ENCODE data around the gene FOXP1. TPM values are rescaled to one million over a fixed set of nuclear protein-coding genes. Genes with fewer than 3 reads are reported as not detected.

FOXP1 gene
- total and polyA plus RNA-seq, 2 of the 13 experiments (the other 11 are each of a cell fraction or from before 2014, with no cell fraction given), result 40.4 to 59.0 TPM

DNA sequence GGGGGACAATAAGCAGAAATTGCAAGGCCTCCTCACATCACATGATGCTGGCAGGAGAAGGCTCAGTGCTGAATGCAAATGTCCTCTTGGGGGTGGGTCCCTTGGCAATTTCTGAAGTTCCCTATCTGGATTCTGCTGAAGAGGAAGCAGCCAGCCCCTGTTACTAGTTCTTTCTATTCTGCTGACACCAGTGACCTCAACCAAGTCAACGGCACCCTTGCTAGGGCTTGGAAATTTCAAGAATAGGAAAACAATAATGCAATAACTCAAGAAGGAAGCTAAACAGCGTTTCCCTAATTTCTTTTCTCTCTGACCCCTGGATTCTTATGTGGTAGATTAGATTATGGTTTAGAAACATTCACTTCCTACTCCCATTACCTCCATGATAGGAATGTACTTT, 46.2 kb upstream of the FOXP1 start:
- TF ChIP-seq NKX3-1 (CRISPR knock-in tag; IDR thresholded peaks at IDR 0.05) (no peak), MATR3 (CRISPR knock-in tag; IDR thresholded peaks at IDR 0.05) (no peak), ATF7-NPFF (CRISPR knock-in tag; IDR thresholded peaks at IDR 0.05; ENCODE audit: low read depth) (no peak), ZNF407 (CRISPR knock-in tag; IDR thresholded peaks at IDR 0.05; ENCODE audit: not compliant biosample characterization) (no peak)
- FAIRE-seq, result no peak

More for the DNA sequence above, 46.2 kb upstream of the FOXP1 start:
- no peaks in the 10 kb centered on the region for H3K79me2 ChIP-seq (ENCODE audit: insufficient read depth, low read length)
- no peak overlapping the region for H3K27ac ChIP-seq (ENCODE audit: extremely low read length, insufficient read depth, low read length)
- H3K36me3 ChIP-seq (replicated peaks in 1 of 2; ENCODE audit: control insufficient read depth in 1 of 2, insufficient read depth in 2 of 2, low read length in 2 of 2), result no peaks in the 10 kb centered on the region
- WGBS (ENCODE audit: low lambda C conversion rate), result 34% methylated on average over 2 of the region's 2 CpGs
- H3K9ac ChIP-seq (ENCODE audit: insufficient read depth, low read depth, low read length), result no peak overlapping the region
- in situ Hi-C loops (cut with HindIII; ENCODE audit: extremely low pct_ligation_motif_present, low pct_unique_long_range_greater_than_20kb) (no loop called here), intact Hi-C loops (cut with micrococcal nuclease; ENCODE audit: unreplicated experiment) (no loop called here)
- BruUV-seq (replicated peaks), result no TSS peak
- H4K20me1 ChIP-seq (ENCODE audit: insufficient read depth, low read length), result no peaks in the 10 kb centered on the region
- no peak overlapping the region for H3K4me2 ChIP-seq (ENCODE audit: low read depth, low read length)
- H2AFZ ChIP-seq (ENCODE audit: low read length), result no peak overlapping the region
- POLR2A ChIA-PET, result no interaction called here
- no peak overlapping the region for H3K4me3 ChIP-seq (replicated peaks in 1 of 3; ENCODE audit: insufficient read depth in 1 of 3, low read depth in 2 of 3, low read length in 3 of 3)
- CTCF ChIA-PET (ENCODE audit: low intra/inter-chr PET ratio, low total read pairs), result no interaction called here
- H3K27me3 ChIP-seq (ENCODE audit: control insufficient read depth in 1 of 2, insufficient read depth in 2 of 2, low read length in 2 of 2), result peaks cover 0 to 14% of the 10 kb centered on the region in 2 experiments; a peak in 2 of 5 replicates
- H3K9me3 ChIP-seq (ENCODE audit: low read length), result 0 out of 2 replicates have a peak, but pooled peaks cover 3% of the 10 kb centered on the region
- H3K4me1 ChIP-seq (ENCODE audit: insufficient read depth, low read length), result no peaks in the 10 kb centered on the region
- DNase-seq (ENCODE audit: low spot score) (no peak), ATAC-seq (no peak)
